CD14-positive monocyte (primary cell): ENCODE measurements around the gene HMGXB3. TPM values are rescaled to one million over a fixed set of nuclear protein-coding genes. Genes with fewer than 3 reads are reported as not detected.

Experiments used
- DNase-seq, 3 donors: peaks; one replicate each; pipeline ENCODE4 v3.0.0-alpha.2; 2011 to 2022
- H2AFZ ChIP-seq: 2 replicates; pipeline ENCODE4 v1.6.0; 2012; ENCODE audit warnings: mild to moderate bottlenecking, low read depth, low read length, inconsistent platforms; ENCODE audit not compliant: insufficient read depth, poor library complexity, severe bottlenecking
- H3K27ac ChIP-seq, 2 donors: 1 replicate in 1 of 2; 2 replicates in 1 of 2; pipeline ENCODE4 v1.5.1; 2012 to 2013; ENCODE audit warnings: low read length in 2 of 2, control low read depth in 1 of 2, inconsistent platforms in 1 of 2, low read depth in 1 of 2, mild to moderate bottlenecking in 1 of 2
- H3K27me3 ChIP-seq, 2 donors: one replicate each; pipeline versions ENCODE4 v1.6.0 to v1.6.1; 2011 to 2013; ENCODE audit warnings: low read length in 2 of 2; ENCODE audit not compliant: control insufficient read depth in 2 of 2, insufficient read depth in 2 of 2
- H3K36me3 ChIP-seq, 2 donors: replicated peaks in 1 of 2; 1 replicate in 1 of 2; 2 replicates in 1 of 2; pipeline versions ENCODE4 v1.5.1 to v1.6.1; 2012 to 2013; ENCODE audit warnings: low read length in 2 of 2, control low read depth in 1 of 2, inconsistent platforms in 1 of 2, mild to moderate bottlenecking in 1 of 2; ENCODE audit not compliant: insufficient read depth in 2 of 2, control insufficient read depth in 1 of 2
- H3K4me1 ChIP-seq, 2 donors: 1 replicate in 1 of 2; 2 replicates in 1 of 2; pipeline versions ENCODE4 v1.5.1 to v1.6.1; 2012 to 2013; ENCODE audit warnings: low read length in 2 of 2, control low read depth in 1 of 2, inconsistent platforms in 1 of 2, mild to moderate bottlenecking in 1 of 2, moderate library complexity in 1 of 2; ENCODE audit not compliant: insufficient read depth in 2 of 2, control insufficient read depth in 1 of 2
- H3K4me2 ChIP-seq: replicated peaks from 2 replicates; pipeline ENCODE3; 2012; ENCODE audit warnings: low read length, moderate library complexity, mild to moderate bottlenecking; ENCODE audit not compliant: poor library complexity, severe bottlenecking; ENCODE audit errors: extremely low read depth
- H3K4me3 ChIP-seq, 3 experiments: fragments of 200-600 bp in 1 of 3; sonication (generic) in 1 of 3; replicated peaks in 1 of 3; 1 replicate in 2 of 3; 2 replicates in 1 of 3; pipeline ENCODE4 v1.5.1; 2011 to 2013; ENCODE audit warnings: low read length in 3 of 3, mild to moderate bottlenecking in 3 of 3, control low read depth in 2 of 3, low read depth in 2 of 3, inconsistent platforms in 1 of 3, moderate library complexity in 1 of 3
- H3K79me2 ChIP-seq: 2 replicates; pipeline ENCODE4 v1.6.0; 2012; ENCODE audit warnings: mild to moderate bottlenecking, control low read depth, inconsistent platforms, low read length, moderate library complexity; ENCODE audit not compliant: insufficient read depth
- H3K9ac ChIP-seq: 2 replicates; pipeline ENCODE4 v1.6.0; 2017; ENCODE audit warnings: low read length, mild to moderate bottlenecking; ENCODE audit not compliant: insufficient read depth, poor library complexity, severe bottlenecking
- H3K9me3 ChIP-seq, 2 donors: replicated peaks in 1 of 2; 1 replicate in 1 of 2; 2 replicates in 1 of 2; pipeline versions ENCODE4 v1.5.1 to v1.6.1; 2012 to 2013; ENCODE audit warnings: low read length in 2 of 2, control low read depth in 1 of 2; ENCODE audit not compliant: control insufficient read depth in 1 of 2, insufficient read depth in 1 of 2
- H4K20me1 ChIP-seq: 2 replicates; pipeline ENCODE4 v1.6.0; 2012; ENCODE audit warnings: mild to moderate bottlenecking, low read length, control low read depth, moderate library complexity; ENCODE audit not compliant: insufficient read depth
- H3K27ac Mint-ChIP-seq, 7 donors: one replicate each; pipeline ENCODE4 v1.8.0; 2020; ENCODE audit warnings: mild to moderate bottlenecking in 7 of 7, mixed read lengths in 7 of 7, moderate library complexity in 6 of 7, inconsistent platforms in 2 of 7
- H3K27me3 Mint-ChIP-seq, 3 donors: one replicate each; pipeline ENCODE4 v1.8.0; 2021 to 2022; ENCODE audit warnings: low read depth in 3 of 3, mild to moderate bottlenecking in 3 of 3, mixed read lengths in 3 of 3, moderate library complexity in 3 of 3, inconsistent platforms in 1 of 3
- H3K36me3 Mint-ChIP-seq, 2 donors: one replicate each; pipeline ENCODE4 v1.8.0; 2020; ENCODE audit warnings: mixed read lengths in 2 of 2, inconsistent platforms in 1 of 2, mild to moderate bottlenecking in 1 of 2
- H3K4me1 Mint-ChIP-seq: one replicate; pipeline ENCODE4 v1.8.0; 2020; ENCODE audit warnings: mild to moderate bottlenecking, mixed read lengths
- H3K4me3 Mint-ChIP-seq, 2 donors: one replicate each; pipeline ENCODE4 v1.8.0; 2020; ENCODE audit warnings: mild to moderate bottlenecking in 2 of 2, mixed read lengths in 2 of 2, moderate library complexity in 1 of 2
- H3K9me3 Mint-ChIP-seq, 7 donors: one replicate each; pipeline ENCODE4 v1.8.0; 2020 to 2022; ENCODE audit warnings: mixed read lengths in 7 of 7, mild to moderate bottlenecking in 6 of 7, moderate library complexity in 6 of 7, inconsistent platforms in 2 of 7
- WGBS: methylation state at CpG from one replicate; pipeline ENCODE4 v1.1.5; 2013; ENCODE audit warnings: missing lambda C conversion rate; ENCODE audit not compliant: insufficient coverage; 5-methylcytosine and 5-hydroxymethylcytosine counted together
- intact Hi-C, 2 donors: fragments of 100-400 bp; cut with micrococcal nuclease; formaldehyde crosslinking; loops; one replicate each; pipeline versions ENCODE4 v1.15.0 to v1.15.1; 2023
- polyA plus RNA-seq, 3 donors: library from polyadenylated mRNA; depleted of rRNA in 1 of 3; unstranded in 2 of 3; stranded (reverse) in 1 of 3; fragments of 300-500 nt in 2 of 3; fragments of >200 nt in 1 of 3; fragmentation: Illumina TruSeq in 2 of 3; gene quantifications; 1 replicate in 2 of 3; 2 replicates in 1 of 3; pipeline ENCODE4 v1.2.3, GENCODE V29; 2012 to 2021
- TF ChIP-seq, protein P1 (sequence below): fragments of 200-600 bp; IDR thresholded peaks from one replicate; pipeline ENCODE4 v1.8.0; 2022; ENCODE audit warnings: antibody characterized with exemption, mild to moderate bottlenecking

The HMGXB3 gene
- polyA plus RNA-seq, 3 donors = 3.1 to 22.9 (median 6.2) TPM

DNA sequence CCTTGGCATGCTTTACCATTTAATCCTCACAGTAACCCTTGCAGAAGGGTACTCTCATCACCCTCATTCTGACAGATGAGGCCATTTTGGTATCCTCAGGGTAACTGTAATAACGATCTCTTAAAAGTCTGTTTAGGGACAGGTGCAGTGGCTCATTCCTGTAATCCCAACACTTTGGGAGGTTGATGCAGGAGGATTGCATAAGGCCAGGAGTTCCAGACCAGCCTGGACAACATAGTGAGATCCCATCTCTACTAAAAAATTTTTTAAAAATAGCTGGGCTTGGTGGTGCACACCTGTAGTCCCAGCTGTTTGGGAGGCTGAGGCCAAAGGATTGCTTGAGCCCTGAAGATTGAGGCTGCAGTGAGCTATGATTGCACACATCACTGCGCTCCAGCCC, 54.0 kb downstream of the HMGXB3 start:
- Histone ChIP-seq H3K36me3 (peaks cover 90 to 93% of the 10 kb centered on the region in 2 donors), H3K4me3 (no peak overlapping the region), H2AFZ (no peak overlapping the region), H3K9ac (no peak overlapping the region), H3K27ac (peak overlapping the region in 1 of 2 donors; percentile 82), H3K79me2 (peaks cover 45% of the 10 kb centered on the region), H3K27me3 (no peaks in the 10 kb centered on the region), H3K9me3 (no peaks in the 10 kb centered on the region), H3K4me1 (peaks cover 59 to 64% of the 10 kb centered on the region in 2 donors), H3K4me2 (no peak overlapping the region), H4K20me1 (peaks cover 98% of the 10 kb centered on the region)
- no peak for DNase-seq
- TF ChIP-seq, protein P1, sequence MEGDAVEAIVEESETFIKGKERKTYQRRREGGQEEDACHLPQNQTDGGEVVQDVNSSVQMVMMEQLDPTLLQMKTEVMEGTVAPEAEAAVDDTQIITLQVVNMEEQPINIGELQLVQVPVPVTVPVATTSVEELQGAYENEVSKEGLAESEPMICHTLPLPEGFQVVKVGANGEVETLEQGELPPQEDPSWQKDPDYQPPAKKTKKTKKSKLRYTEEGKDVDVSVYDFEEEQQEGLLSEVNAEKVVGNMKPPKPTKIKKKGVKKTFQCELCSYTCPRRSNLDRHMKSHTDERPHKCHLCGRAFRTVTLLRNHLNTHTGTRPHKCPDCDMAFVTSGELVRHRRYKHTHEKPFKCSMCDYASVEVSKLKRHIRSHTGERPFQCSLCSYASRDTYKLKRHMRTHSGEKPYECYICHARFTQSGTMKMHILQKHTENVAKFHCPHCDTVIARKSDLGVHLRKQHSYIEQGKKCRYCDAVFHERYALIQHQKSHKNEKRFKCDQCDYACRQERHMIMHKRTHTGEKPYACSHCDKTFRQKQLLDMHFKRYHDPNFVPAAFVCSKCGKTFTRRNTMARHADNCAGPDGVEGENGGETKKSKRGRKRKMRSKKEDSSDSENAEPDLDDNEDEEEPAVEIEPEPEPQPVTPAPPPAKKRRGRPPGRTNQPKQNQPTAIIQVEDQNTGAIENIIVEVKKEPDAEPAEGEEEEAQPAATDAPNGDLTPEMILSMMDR = no peak
- intact Hi-C loops = no loop called here
- H3K4me1 Mint-ChIP-seq = peaks cover 62% of the 10 kb centered on the region
- H3K36me3 Mint-ChIP-seq = peaks cover 93 to 99% of the 10 kb centered on the region in 2 donors
- WGBS = 100% methylated on average over 1 of the region's 2 CpGs
- H3K27ac Mint-ChIP-seq = peak overlapping the region in 4 of 7 donors; percentile 6 to 95 (median 68)
- H3K4me3 Mint-ChIP-seq = no peak overlapping the region
- H3K9me3 Mint-ChIP-seq = peaks cover 0 to 2% (median 0%) of the 10 kb centered on the region in 7 donors
- no peaks in the 10 kb centered on the region for H3K27me3 Mint-ChIP-seq

DNA sequence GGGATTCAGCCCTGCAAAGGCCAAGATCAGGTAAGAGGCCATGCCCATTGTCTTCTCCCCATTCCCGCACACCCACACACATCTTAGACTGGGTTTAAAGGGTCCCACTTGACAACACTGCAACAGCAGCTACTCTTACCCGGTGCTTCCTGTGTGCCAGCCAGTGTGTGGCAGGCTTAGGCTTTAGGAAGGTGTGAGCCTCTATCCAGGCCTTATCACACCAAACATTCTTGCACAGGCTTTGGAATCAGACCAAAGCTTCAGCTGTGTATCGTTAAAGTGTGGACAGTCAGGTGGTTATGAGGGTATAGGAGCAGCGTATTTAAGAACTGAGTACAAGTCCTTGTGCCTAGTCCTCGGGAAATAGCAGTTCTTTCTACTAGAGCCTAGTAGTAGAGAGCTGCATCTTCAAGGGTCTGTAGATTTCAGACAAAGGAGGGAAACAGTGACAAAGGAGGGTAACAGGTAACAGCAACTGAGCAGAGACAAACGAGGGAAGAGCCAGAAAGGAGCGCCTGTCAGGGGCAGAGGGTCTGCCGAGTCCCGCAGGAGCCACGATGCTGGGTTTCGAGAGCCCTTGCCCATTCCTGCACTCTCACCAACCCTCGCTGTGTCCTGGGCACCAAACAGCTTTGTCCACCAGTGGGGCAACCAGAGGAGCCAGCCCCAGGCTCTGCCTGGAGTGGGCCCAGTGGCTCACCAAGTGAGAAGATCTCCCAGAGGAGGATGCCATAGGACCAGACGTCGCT, 55.0 kb downstream of the HMGXB3 start:
- Mint-ChIP-seq H3K27ac (peak overlapping the region in 5 of 7 donors; percentile 71 to 100 (median 87)), H3K36me3 (peaks cover 94 to 99% of the 10 kb centered on the region in 2 donors), H3K27me3 (no peaks in the 10 kb centered on the region), H3K4me1 (peaks cover 59% of the 10 kb centered on the region), H3K4me3 (no peak overlapping the region), H3K9me3 (peaks cover 0 to 2% (median 0%) of the 10 kb centered on the region in 7 donors)
- intact Hi-C loops = no loop called here
- Histone ChIP-seq H2AFZ (no peak overlapping the region), H3K4me3 (no peak overlapping the region), H3K27me3 (no peaks in the 10 kb centered on the region), H3K36me3 (peaks cover 91 to 93% of the 10 kb centered on the region in 2 donors), H3K79me2 (peaks cover 45% of the 10 kb centered on the region), H3K9ac (no peak overlapping the region), H3K27ac (peak overlapping the region in 1 of 2 donors; percentile 97), H3K4me1 (peaks cover 61 to 70% of the 10 kb centered on the region in 2 donors), H3K9me3 (no peaks in the 10 kb centered on the region), H3K4me2 (no peak overlapping the region), H4K20me1 (peaks cover 98% of the 10 kb centered on the region)
- 83% methylated on average over 11 of the region's 14 CpGs for WGBS
- TF ChIP-seq, protein P1 = no peak
- DNase-seq = no peak
